ENCODE results near the gene JKAMP. TPM values are rescaled to one million over a fixed set of nuclear protein-coding genes. Genes with fewer than 3 reads are reported as not detected.

Gene JKAMP
- total and polyA plus RNA-seq, 2 of the 8 experiments (the other 6 are each of a cell fraction or from before 2014, with no cell fraction given): 34.9 to 182 TPM

DNA sequence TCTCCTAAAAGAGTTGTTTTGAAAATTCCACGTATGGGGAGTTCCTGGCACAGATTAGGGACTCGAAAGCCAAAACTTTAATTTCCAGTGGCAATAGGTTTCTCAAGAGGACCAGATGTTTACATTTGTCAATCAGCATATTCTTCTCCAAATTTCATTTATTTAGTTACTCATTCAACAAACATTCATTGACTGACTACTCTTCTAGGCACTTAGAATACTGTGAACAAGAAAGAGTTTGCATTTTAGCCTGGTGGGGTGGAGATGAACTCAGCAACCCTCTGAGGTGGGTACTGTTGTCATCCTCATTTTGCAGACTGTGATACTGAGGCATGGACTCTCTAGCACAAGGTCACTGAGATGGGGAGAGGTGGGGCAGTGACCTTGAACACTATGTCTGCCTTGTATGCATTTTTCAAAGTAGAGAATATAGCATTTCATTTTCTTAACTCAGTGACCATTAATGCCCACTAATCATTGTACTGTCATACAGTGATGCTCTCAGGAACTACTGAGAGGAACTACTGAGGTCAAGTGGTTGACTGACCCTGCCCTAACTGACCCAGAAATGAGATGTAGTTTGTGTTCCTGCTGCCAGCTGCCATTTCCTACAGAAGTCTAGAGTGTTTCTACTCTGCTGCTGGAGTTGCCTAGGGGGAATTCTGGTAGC lies 2.3 kb upstream of the JKAMP start:
- Histone ChIP-seq H4K8ac (ENCODE audit: extremely low read depth, insufficient read depth, low read length) (no peak overlapping the region), H2BK15ac (ENCODE audit: low read length) (no peak overlapping the region), H3K36me3 (ENCODE audit: control insufficient read depth in 2 of 4, insufficient read depth in 4 of 4, low read length in 3 of 4) (peaks cover 0 to 12% (median 1%) of the 10 kb centered on the region in 4 experiments; a peak in 4 of 8 replicates), H4K5ac (ENCODE audit: insufficient read length, low read depth, low read length) (no peak overlapping the region), H3K27me3 (replicated peaks in 1 of 4; ENCODE audit: control insufficient read depth in 3 of 4, extremely low read depth in 1 of 4, insufficient read depth in 3 of 4, low read length in 3 of 4) (no peaks in the 10 kb centered on the region), H3K9ac (replicated peaks in 1 of 4; ENCODE audit: extremely low read depth in 1 of 4, low read depth in 3 of 4, low read length in 3 of 4) (no peak overlapping the region), H4K91ac (replicated peaks; ENCODE audit: insufficient read length, low read length) (no peak overlapping the region), H2BK12ac (ENCODE audit: low read depth, low read length) (no peak overlapping the region), H3K14ac (ENCODE audit: insufficient read length) (no peak overlapping the region), H2BK120ac (replicated peaks; ENCODE audit: low read depth, low read length) (no peak overlapping the region), H2AK5ac (ENCODE audit: low read depth, low read length) (no peak overlapping the region), H2BK5ac (ENCODE audit: low read depth, low read length) (no peak overlapping the region), H3K23me2 (ENCODE audit: low read depth, low read length) (peaks cover 7% of the 10 kb centered on the region), H3K4ac (replicated peaks; ENCODE audit: insufficient read length, low read depth, low read length) (no peak overlapping the region), H4K20me1 (replicated peaks in 1 of 2; ENCODE audit: control insufficient read depth in 1 of 2, insufficient read depth in 2 of 2, low read length in 2 of 2) (peaks cover 0 to 2% of the 10 kb centered on the region in 2 experiments), H3K18ac (ENCODE audit: extremely low read depth, low read length) (no peak overlapping the region), H3K9me3 (ENCODE audit: insufficient read depth in 2 of 2, low read depth in 1 of 2, low read length in 1 of 2) (no peaks in the 10 kb centered on the region), H3K79me2 (ENCODE audit: control insufficient read depth in 1 of 2, insufficient read depth in 2 of 2, low read length in 2 of 2) (peaks cover 0 to 41% of the 10 kb centered on the region in 2 experiments; a peak in 3 of 4 replicates), H3K23ac (ENCODE audit: insufficient read length) (no peak overlapping the region), H3K4me1 (replicated peaks in 1 of 4; ENCODE audit: control insufficient read depth in 3 of 4, insufficient read depth in 4 of 4, low read length in 3 of 4) (peaks cover 0 to 10% (median 3%) of the 10 kb centered on the region in 4 experiments; a peak in 3 of 7 replicates), H3K4me3 (ENCODE audit: extremely low read depth in 1 of 4, insufficient read depth in 2 of 4, low read depth in 3 of 4, low read length in 4 of 4) (peak overlapping the region in 1 of 4 experiments; percentile 71; a peak in 3 of 8 replicates), H3K4me2 (ENCODE audit: insufficient read depth in 1 of 2, low read depth in 2 of 2, low read length in 2 of 2) (peak overlapping the region; percentile 89 to 97; a peak in 3 of 4 replicates), H2BK20ac (ENCODE audit: low read length) (no peak overlapping the region), H3K27ac (ENCODE audit: low read depth, low read length) (no peak overlapping the region), H2AFZ (ENCODE audit: low read length) (no peak overlapping the region), H3K79me1 (ENCODE audit: low read depth, low read length) (no peaks in the 10 kb centered on the region), H3K56ac (replicated peaks; ENCODE audit: insufficient read length, low read depth, low read length) (no peak overlapping the region)
- no peak for DNase-seq (ENCODE audit: low read depth in 1 of 2, low spot score in 2 of 2)
- CTCF ChIA-PET (ENCODE audit: partially characterized antibody): interaction anchor here (0.6 to 1.1 kb wide), 3 partner anchors 10 to 284 kb away, joined by 3 read pairs; partner anchors contain the start of gene CCDC175
- FAIRE-seq: no peak
- POLR2A ChIA-PET (ENCODE audit: partially characterized antibody): interaction anchor here (1.1 kb wide), 1 partner anchor 1185 kb away, joined by 3 read pairs; no protein-coding TSS in a partner anchor
- 98% methylated on average over 2 of the region's 2 CpGs; no CpG with 5 or more reads in 1 of the 2 experiments for WGBS, 2 experiments (ENCODE audit: extremely low coverage in 1 of 2, insufficient coverage in 1 of 2, insufficient read length in 1 of 2, insufficient replicate concordance in 2 of 2, low coverage in 1 of 2, low lambda C conversion rate in 2 of 2, missing lambda C conversion rate in 1 of 2)
- TF ChIP-seq TAF7 (optimal IDR thresholded peaks at IDR 0.05; ENCODE audit: borderline replicate concordance, low read depth, low read length) (no peak), BRCA1 (IDR thresholded peaks at IDR 0.05; ENCODE audit: low read depth, low read length) (no peak), BCL11A (IDR thresholded peaks at IDR 0.05; ENCODE audit: low read depth in 2 of 2, low read length in 2 of 2) (no peak), RNF2 (IDR thresholded peaks at IDR 0.05; ENCODE audit: borderline replicate concordance, low read depth, low read length, missing control alignments, poor library complexity, severe bottlenecking) (no peak), RXRA (IDR thresholded peaks at IDR 0.05; ENCODE audit: insufficient read depth, low read depth, low read length) (no peak), JUND (IDR thresholded peaks at IDR 0.05; ENCODE audit: low read length) (no peak), GTF2F1 (IDR thresholded peaks at IDR 0.05; ENCODE audit: borderline replicate concordance, low read depth, low read length) (no peak), NRF1 (IDR thresholded peaks at IDR 0.05; ENCODE audit: low read depth, low read length) (no peak), CHD1 (IDR thresholded peaks at IDR 0.05; ENCODE audit: low read depth, low read length) (no peak), CEBPB (IDR thresholded peaks at IDR 0.05; ENCODE audit: low read depth, low read length) (no peak)
- TF ChIP-seq, protein P1, sequence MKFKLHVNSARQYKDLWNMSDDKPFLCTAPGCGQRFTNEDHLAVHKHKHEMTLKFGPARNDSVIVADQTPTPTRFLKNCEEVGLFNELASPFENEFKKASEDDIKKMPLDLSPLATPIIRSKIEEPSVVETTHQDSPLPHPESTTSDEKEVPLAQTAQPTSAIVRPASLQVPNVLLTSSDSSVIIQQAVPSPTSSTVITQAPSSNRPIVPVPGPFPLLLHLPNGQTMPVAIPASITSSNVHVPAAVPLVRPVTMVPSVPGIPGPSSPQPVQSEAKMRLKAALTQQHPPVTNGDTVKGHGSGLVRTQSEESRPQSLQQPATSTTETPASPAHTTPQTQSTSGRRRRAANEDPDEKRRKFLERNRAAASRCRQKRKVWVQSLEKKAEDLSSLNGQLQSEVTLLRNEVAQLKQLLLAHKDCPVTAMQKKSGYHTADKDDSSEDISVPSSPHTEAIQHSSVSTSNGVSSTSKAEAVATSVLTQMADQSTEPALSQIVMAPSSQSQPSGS (IDR thresholded peaks at IDR 0.05; ENCODE audit: low read length): no peak

All from H1 (cell line).